K562 (cell line): Measurements from ENCODE around the gene LGALS12. TPM values are rescaled to one million over a fixed set of nuclear protein-coding genes. Genes with fewer than 3 reads are reported as not detected.

Source experiments
- ATAC-seq: fragments of 200-7000 bp; cut with Tn5 transposase; 3 replicates; pipeline ENCODE4 v1.9.1; 2020; ENCODE audit warnings: moderate library complexity
- BruUV-seq: library from RNA; stranded (reverse); fragments of 400-500 nt; replicated peaks from 2 replicates; lab custom pipeline; 2021; lab: Mats Ljungman, UMichigan
- CTCF ChIA-PET: fragments of 300-600 bp; formaldehyde crosslinking; extraction: SDS; loops from one replicate; lab custom pipeline; 2021; ENCODE audit warnings: low intra/inter-chr PET ratio; lab: Yijun Ruan, JAX
- POLR2A ChIA-PET: fragments of 300-600, 350-650 bp; sonication (Branson Sonifier 250); formaldehyde crosslinking; extraction: SDS; loops from one replicate; lab custom pipeline; 2021; ENCODE audit warnings: antibody characterized with exemption, inconsistent platforms; lab: Yijun Ruan, JAX
- DNase-seq, 4 experiments: peaks; one replicate each; pipeline versions ENCODE4 v3.0.0 to v3.0.0-alpha.2; 2011 to 2018; ENCODE audit warnings: low spot score in 3 of 4, mixed read lengths in 3 of 4; ENCODE audit errors: extremely low read depth in 1 of 4
- FAIRE-seq: peaks from 2 replicates; lab custom pipeline; 2011; peaks lifted over from hg19 to GRCh38; lab: Jason Lieb, UNC
- H2AFZ ChIP-seq: 2 replicates; pipeline ENCODE4 v1.6.0; 2011; ENCODE audit warnings: low read depth, low read length, control low read depth, inconsistent platforms
- H3K27ac ChIP-seq: fragments of 200-600 bp; 3 replicates; pipeline ENCODE4 v1.8.0; 2011; ENCODE audit warnings: low read depth, mild to moderate bottlenecking, control low read depth, inconsistent platforms, low read length, moderate library complexity, mixed read lengths; ENCODE audit errors: extremely low read depth
- H3K27me3 ChIP-seq, 2 experiments: fragments of 300-600 bp in 1 of 2; 2 replicates in 1 of 2; 3 replicates in 1 of 2; pipeline versions ENCODE4 v1.6.0 to v1.8.0; 2011; ENCODE audit warnings: inconsistent platforms in 2 of 2, low read length in 2 of 2, mild to moderate bottlenecking in 1 of 2, mixed read lengths in 1 of 2, moderate library complexity in 1 of 2; ENCODE audit not compliant: control insufficient read depth in 2 of 2, insufficient read depth in 2 of 2
- H3K36me3 ChIP-seq: fragments of 300-600 bp; 3 replicates; pipeline ENCODE4 v1.8.0; 2011; ENCODE audit warnings: mild to moderate bottlenecking, low read length, inconsistent platforms; ENCODE audit not compliant: control insufficient read depth, insufficient read depth
- H3K4me1 ChIP-seq, 2 experiments: fragments of 200-600 bp in 1 of 2; replicated peaks in 1 of 2; 2 replicates in 1 of 2; 3 replicates in 1 of 2; pipeline versions ENCODE4 v1.5.1 to v1.8.0; 2011; ENCODE audit warnings: inconsistent platforms in 2 of 2, low read length in 2 of 2, mild to moderate bottlenecking in 1 of 2, mixed read lengths in 1 of 2, moderate library complexity in 1 of 2; ENCODE audit not compliant: control insufficient read depth in 2 of 2, insufficient read depth in 2 of 2
- H3K4me2 ChIP-seq: 2 replicates; pipeline ENCODE4 v1.6.1; 2011; ENCODE audit warnings: low read length, control low read depth, inconsistent platforms, mixed read lengths; ENCODE audit not compliant: insufficient read depth
- H3K4me3 ChIP-seq: fragments of 200-600 bp; sonication (generic), shearing (Covaris generic); 2 replicates; pipeline ENCODE4 v1.5.1; 2016; ENCODE audit warnings: control low read depth, inconsistent platforms
- H3K79me2 ChIP-seq: fragments of 200-600 bp; 3 replicates; pipeline ENCODE4 v1.8.0; 2011; ENCODE audit warnings: low read length, inconsistent platforms; ENCODE audit not compliant: control insufficient read depth, insufficient read depth
- H3K9ac ChIP-seq, 2 experiments: 2 replicates each; pipeline versions ENCODE4 v1.6.0 to v1.6.1; 2011; ENCODE audit warnings: low read depth in 2 of 2, low read length in 2 of 2, control low read depth in 1 of 2, inconsistent platforms in 1 of 2, mild to moderate bottlenecking in 1 of 2, mixed read lengths in 1 of 2; ENCODE audit not compliant: insufficient read depth in 1 of 2
- H3K9me1 ChIP-seq: one replicate; pipeline ENCODE4 v1.6.0; 2011; ENCODE audit warnings: inconsistent platforms, mild to moderate bottlenecking, low read length, moderate library complexity; ENCODE audit not compliant: control insufficient read depth, insufficient read depth
- H3K9me3 ChIP-seq: replicated peaks from 2 replicates; pipeline ENCODE4 v1.5.1; 2011; ENCODE audit warnings: low read depth, low read length, inconsistent platforms; ENCODE audit not compliant: control insufficient read depth, insufficient read depth
- H4K20me1 ChIP-seq: replicated peaks from 2 replicates; pipeline ENCODE4 v1.6.1; 2011; ENCODE audit warnings: low read length, inconsistent platforms, mixed read lengths; ENCODE audit not compliant: control insufficient read depth, insufficient read depth
- BRF1 ChIP-seq: IDR thresholded peaks from 3 replicates; pipeline ENCODE4 v1.6.1; 2011; ENCODE audit warnings: borderline replicate concordance, mild to moderate bottlenecking; ENCODE audit not compliant: insufficient read length; ENCODE audit errors: extremely low read depth
- HOMEZ ChIP-seq: fragments of 250-450 bp; sonication (Bioruptor Pico); IDR thresholded peaks from 2 replicates; pipeline ENCODE4 v1.4.0; 2020; ENCODE audit warnings: mild to moderate bottlenecking, moderate library complexity
- MCM7 ChIP-seq, 2 experiments: fragments of 450-650 bp; IDR thresholded peaks; 2 replicates each; pipeline ENCODE4 v1.6.1; 2016 to 2018
- TGIF2 ChIP-seq: sonication (generic); formaldehyde crosslinking; IDR thresholded peaks from 2 replicates; pipeline ENCODE4 v1.8.1; 2022; ENCODE audit warnings: mild to moderate bottlenecking, missing genetic modification reagents, moderate library complexity
- WGBS: fragments of 100-300 bp; shearing (Covaris generic); methylation state at CpG from one replicate; pipeline ENCODE4 v1.1.6; 2016; ENCODE audit warnings: low coverage, mixed read lengths; ENCODE audit not compliant: insufficient coverage; ENCODE audit errors: missing lambda C conversion rate; 5-methylcytosine and 5-hydroxymethylcytosine counted together
- in situ Hi-C: fragments of 300-500 bp; cut with MboI; formaldehyde crosslinking; loops from 4 replicates; pipeline ENCODE4 v1.15.0; 2018; ENCODE audit warnings: inconsistent platforms, mixed read lengths
- intact Hi-C: fragments of 100-400 bp; cut with micrococcal nuclease; formaldehyde crosslinking; loops from 2 replicates; pipeline ENCODE4 v1.14.2; 2022
- polyA plus RNA-seq, 8 experiments: library from polyadenylated mRNA; depleted of rRNA in 4 of 8; stranded (reverse) in 5 of 8; unstranded in 3 of 8; fragments of >200 nt; fragmentation: Nextera tagmentation in 2 of 8; fragmentation: Illumina TruSeq in 1 of 8; extraction: Ambion mirVana in 2 of 8; extraction: Trizol in 1 of 8; gene quantifications; 2 replicates each; pipeline versions ENCODE4 v1.2.1 to v1.2.3, GENCODE V29; 2011 to 2014; ENCODE audit warnings: inconsistent platforms in 1 of 8, missing spikeins in 1 of 8
- total RNA-seq, 7 experiments: library from RNA; depleted of rRNA in 6 of 7; stranded (reverse); fragments of >200 nt in 6 of 7; fragmentation: Illumina TruSeq in 2 of 7; extraction: Trizol in 2 of 7; gene quantifications; 2 replicates each; pipeline versions ENCODE4 v1.2.1 to v1.2.3, GENCODE V29; 2011 to 2021; ENCODE audit warnings: low replicate concordance in 1 of 7

Gene LGALS12
- total and polyA plus RNA-seq, 9 of the 15 experiments (the other 6 are each of a cell fraction or from before 2014, with no cell fraction given): 0.66 to 8.0 (median 5.0) TPM

DNA sequence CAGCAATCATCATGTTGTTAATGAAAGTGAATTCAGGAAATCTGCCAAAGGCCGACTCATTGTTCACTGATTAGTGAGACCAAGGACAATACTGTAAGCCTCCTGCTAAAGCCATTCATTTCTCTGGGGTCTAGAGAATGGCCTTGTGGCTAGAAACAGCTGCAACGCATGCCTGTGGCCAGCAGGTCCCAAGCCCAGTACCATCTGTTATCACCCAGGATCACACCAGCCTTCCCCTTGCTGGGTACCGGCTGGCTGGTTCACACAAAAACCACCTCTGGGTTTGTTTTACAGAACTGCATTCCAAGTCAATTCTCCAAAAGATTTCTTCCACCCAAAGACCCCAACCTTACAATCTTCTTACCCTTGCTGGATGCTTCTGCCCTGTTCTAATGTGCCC, 16.0 kb upstream of the LGALS12 start:
- Histone ChIP-seq H2AFZ (no peak overlapping the region), H4K20me1 (no peaks in the 10 kb centered on the region), H3K9ac (no peak overlapping the region), H3K27ac (no peak overlapping the region), H3K4me2 (no peak overlapping the region), H3K9me3 (peaks cover 10% of the 10 kb centered on the region; the same call in 1 of the 2 replicates), H3K79me2 (no peaks in the 10 kb centered on the region), H3K27me3 (no peaks in the 10 kb centered on the region), H3K9me1 (no peaks in the 10 kb centered on the region), H3K4me3 (no peak overlapping the region), H3K4me1 (peaks cover 8 to 9% of the 10 kb centered on the region in 2 experiments; a peak in 3 of 5 replicates), H3K36me3 (no peaks in the 10 kb centered on the region)
- intact Hi-C loops: no loop called here
- DNase-seq (no peak), ATAC-seq (no peak)
- ChIA-PET CTCF (no interaction called here), POLR2A (interaction anchor here (1.3 kb wide), 1 partner anchor 9 kb away, joined by 4 read pairs; no protein-coding TSS in a partner anchor)
- 42% methylated on average over 3 of the region's 3 CpGs for WGBS
- TF ChIP-seq TGIF2 (CRISPR knock-in tag) (no peak), BRF1 (no peak), HOMEZ (CRISPR knock-in tag) (no peak), MCM7 (IDR thresholded peaks at IDR 0.05) (no peak)
- TF ChIP-seq, all 486 proteins: peak for 0
- BruUV-seq: no TSS peak
- no peak for FAIRE-seq
- in situ Hi-C loops: no loop called here
